HG02623 (cell line): ENCODE measurements around the gene TSPAN15.
"Not testable (repeated sequence)": the region's sequence is repeated elsewhere in the genome, so short reads cannot be mapped to it uniquely, and the experiment has no call there.

Experiments
- ATAC-seq: cut with Tn5 transposase; IDR thresholded peaks from one replicate; pipeline ENCODE4 v1.9.1; 2021; ENCODE audit warnings: moderate library complexity; ENCODE audit not compliant: unreplicated experiment

Gene TSPAN15

DNA sequence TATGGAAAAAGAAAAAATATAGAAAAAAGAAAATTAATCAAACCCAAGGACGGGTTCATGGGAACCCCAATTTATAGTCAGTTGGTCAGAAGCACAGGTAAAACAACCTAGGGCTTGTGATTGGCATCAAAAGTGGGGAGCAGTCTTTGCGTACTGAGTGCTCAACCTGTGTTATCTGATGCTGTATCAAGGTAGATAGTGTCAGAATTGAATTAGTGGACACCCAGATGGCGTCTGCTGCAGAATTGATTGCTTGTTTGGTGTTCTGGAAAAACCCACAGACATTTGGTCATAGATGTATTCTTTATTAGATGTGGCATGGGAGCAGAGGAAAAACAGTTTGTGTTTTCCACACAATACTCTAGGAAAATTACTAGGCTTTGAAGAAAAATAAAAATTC lies 82.4 kb downstream of the TSPAN15 start:
- no peak for ATAC-seq

DNA sequence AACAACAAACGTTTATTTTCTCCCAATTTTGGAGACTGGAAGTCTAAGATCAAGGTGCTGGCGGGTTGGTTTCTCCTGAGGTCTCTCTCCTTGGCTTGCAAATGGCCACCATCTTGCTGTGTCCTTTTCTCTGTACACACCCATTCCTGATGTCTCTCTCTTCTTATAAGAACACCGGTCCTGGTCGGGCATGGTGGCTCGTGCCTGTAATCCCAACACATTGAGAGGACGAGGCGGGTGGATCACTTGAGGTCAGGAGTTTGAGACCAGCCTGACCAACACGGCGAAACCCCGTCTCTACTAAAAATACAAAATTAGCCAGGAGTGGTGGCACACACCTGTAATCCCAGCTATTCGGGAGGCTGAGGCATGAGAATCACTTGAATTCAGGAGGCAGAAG lies 85.3 kb downstream of the TSPAN15 start:
- ATAC-seq = not testable (repeated sequence)

DNA sequence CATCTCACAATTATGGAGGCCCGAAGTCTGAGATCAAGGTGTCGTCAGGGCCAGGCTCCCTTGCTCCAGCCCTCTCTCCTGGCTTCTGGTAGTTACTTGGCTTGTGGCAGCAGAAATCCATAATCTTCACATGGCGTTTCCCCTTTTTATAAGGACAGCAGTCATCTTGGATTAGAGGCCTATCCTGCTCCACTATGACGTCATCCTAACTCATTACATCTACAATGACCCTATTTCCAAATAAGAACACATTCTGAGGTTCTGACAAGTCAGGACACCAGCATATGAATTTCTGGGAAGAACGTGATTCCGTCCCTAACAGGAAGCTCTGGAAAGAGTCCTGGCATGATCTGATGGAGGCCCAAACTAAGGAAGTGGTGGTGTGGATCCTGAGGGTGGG lies 86.2 kb downstream of the TSPAN15 start:
- ATAC-seq = no peak

DNA sequence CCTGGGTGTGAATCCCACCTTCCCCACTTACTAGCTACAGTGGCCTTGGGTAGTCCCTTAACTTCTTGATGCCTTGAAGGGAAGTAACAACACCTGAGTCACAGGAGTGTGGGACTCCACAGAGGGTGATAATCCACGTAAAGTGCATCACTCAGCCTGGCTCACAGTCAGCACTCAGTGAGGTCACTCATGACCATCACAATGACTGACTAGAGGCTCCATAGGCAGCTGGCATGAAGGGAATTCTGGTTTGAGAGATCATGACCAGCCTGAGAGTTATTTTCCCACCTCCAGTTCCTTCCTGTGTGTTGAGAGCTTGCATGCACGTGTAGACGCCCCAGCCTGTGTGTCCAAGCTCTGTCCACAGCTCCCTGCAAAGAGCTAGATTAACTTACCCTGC lies 87.2 kb downstream of the TSPAN15 start:
- no peak for ATAC-seq

DNA sequence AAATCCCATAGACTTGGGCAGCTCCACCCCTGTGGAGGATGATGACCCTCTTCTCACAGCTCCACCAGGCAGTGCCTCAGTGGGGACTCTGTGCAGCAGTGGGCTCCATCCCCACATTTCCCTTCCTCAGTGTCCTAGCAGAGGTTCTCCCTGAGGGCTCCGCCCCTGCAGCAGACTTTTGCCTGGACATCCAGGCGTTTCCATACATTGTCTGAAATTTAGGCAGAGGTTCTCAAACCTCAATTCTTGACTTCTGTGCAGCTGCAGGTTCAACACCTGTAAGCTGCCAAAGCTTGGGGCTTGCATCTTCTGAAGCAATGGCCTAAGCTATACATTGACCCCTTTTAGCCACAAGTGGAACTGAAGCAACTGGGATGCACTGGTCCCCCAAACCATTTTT lies 90.2 kb downstream of the TSPAN15 start:
- no peak for ATAC-seq

DNA sequence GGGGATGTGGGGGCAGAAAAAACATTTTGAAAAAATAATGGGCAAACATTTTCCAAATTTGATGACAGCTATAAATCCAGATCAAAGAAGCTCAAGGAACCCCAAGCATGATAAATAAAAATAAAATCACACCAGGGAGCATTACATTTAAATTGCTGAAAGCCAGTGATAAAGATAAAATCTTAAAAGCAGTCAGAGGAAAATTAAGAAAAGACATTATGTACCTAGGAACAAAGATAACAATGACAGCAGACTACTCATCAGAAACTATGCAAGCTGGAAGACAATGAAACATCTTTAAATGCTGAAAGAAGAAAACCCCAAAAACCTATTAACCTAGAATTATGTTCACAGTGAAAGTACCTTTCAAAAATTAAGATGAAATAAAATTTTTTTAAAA lies 98.7 kb downstream of the TSPAN15 start:
- no peak for ATAC-seq

DNA sequence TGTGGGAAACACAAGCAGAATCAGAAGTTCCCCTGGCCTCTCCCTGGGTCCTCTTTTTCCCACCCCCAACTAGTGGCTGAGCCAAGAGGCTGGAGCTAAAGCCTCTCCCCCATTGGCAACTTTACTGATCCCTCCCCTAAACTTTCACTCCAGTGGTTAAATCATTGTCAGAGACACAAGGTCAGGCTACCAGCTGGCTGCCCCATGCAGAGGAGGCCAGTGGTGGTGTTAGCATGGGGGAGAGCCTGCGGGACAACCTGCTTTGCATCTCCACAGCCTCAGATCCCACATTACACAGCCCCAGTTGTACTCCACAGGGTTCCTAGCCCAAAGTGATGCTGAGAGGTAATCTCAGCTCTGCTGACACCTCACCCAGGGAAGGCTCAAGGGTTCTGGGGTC lies 101.0 kb downstream of the TSPAN15 start:
- ATAC-seq = no peak

DNA sequence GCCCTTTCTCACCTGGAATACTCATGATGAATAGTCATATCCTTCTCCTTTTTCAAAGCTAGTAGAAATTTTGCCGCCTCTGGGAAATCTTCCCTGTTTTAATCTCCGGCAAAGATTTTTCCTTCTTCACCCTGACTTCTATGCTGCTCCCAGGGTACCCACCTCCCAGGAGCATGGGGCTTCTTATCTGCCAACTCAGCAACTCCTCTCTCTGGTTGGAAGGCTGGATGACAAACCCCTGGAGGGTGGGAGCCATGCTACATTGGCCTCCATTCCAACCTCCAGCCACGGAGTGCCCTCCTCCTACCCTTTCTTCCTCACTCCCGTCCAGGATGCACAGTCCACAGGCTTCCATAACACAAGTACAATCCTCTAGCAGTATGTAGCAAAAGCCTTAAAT lies 102.1 kb downstream of the TSPAN15 start:
- no peak for ATAC-seq

DNA sequence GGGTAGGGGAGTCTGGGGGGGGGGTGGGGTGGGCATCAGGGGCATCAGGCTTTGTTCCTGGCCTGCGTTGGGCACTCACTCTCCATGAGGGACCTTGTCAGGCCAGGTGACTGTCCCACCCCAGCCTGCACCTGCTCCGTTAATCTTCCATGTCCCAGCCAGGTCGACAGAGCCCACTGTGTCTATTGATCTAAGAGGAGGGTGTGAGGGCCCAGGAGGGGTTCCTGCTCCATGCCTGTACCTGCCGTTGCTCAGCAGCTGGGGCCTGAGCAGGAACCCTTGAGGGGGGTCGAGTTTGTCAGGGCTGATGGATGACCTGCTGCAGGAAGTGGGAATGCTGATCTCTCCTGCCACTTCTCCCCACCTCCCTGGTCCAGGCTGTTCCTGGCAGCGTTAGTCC lies 103.3 kb downstream of the TSPAN15 start:
- ATAC-seq = no peak
